ENCODE measurements around the gene LPP.
A peak's percentile ranks its signal among the peaks of the same experiment; 100 is the strongest.

Gene LPP

DNA sequence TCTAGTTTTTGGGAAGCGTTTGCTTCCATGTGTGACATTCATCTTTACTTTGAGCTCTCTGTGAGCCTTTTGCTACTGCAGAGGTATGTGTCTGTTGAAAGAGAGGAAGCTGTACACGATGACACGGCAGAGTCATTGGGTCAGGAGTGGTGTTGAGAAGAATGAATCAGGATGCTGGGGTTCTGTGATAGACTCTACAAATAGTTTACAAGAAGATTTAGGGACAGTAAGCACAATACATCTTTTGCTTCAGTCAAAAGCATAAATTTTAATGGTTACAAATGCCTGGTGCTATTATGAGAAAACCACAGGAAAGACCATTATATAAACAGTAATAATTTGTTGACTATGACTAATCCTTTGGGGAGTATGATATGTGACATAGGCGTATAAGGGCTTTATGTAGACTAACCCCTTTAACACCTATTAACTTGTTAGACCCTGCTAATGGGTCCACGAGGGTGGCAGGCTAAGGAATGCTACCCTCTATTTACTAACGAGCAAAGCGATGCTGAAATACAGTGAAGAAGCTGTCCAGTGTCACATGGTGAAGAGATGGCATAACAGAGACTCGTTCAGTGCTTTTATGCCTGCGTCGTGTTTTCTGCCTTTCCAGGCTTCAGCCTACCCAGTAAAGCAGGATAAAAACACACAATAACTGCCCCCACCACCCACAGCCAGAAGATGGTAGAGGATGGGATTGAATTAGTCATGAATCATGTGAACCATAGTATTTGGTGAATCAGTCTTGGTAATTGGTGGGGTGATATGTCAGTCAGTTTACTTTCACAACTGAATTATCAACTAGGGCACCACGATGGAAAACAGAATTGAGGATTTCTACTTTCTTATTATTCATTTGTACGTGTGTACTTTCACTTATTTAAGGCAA lies 118.8 kb downstream of the LPP start:
- in situ Hi-C loops (cut with HindIII; ENCODE audit: low pct_unique_long_range_greater_than_20kb, low sequenced_read_pairs) = no loop called here
- no peak for DNase-seq (ENCODE audit: low read depth in 1 of 2, low spot score in 1 of 2)
- TF ChIP-seq JUND (IDR thresholded peaks at IDR 0.05; ENCODE audit: low read depth) = no peak

GRCh38 chr3:188274249-188274915 lies 120.4 kb downstream of the LPP start:
- in situ Hi-C loops (cut with HindIII; ENCODE audit: low pct_unique_long_range_greater_than_20kb, low sequenced_read_pairs) = no loop called here
- DNase-seq (ENCODE audit: low read depth in 1 of 2, low spot score in 1 of 2) = no peak

DNA sequence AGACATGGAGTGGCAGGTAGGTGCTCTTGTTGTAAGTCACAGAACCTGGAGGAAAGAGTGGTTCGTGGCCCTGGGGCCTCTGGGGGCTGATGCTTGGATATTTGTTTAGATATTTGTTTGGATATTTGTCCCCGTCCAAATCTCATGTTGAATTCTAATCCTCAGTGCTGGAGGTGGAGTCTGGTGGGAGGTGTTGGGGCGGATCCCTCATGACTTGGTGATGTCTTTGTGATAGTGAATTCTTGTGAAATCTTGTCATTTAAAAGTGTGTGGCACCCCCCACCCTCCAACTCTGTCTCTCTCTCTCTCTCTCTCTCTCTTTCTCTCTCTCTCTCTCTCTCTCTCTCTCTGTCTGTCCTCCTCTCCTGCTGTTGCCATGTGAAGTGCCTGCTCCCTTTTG lies 122.4 kb downstream of the LPP start:
- in situ Hi-C loops (cut with HindIII; ENCODE audit: low pct_unique_long_range_greater_than_20kb, low sequenced_read_pairs) = loop anchor here (25.0 kb wide), 1 partner anchor 539 kb away; the partner anchor contains the start of gene BCL6
- TF ChIP-seq JUND (IDR thresholded peaks at IDR 0.05; ENCODE audit: low read depth) = no peak
- no peak for DNase-seq (ENCODE audit: low read depth in 1 of 2, low spot score in 1 of 2)

More at GRCh38 chr3:188274249-188274915, 120.4 kb downstream of the LPP start:
- no peak for TF ChIP-seq JUND (IDR thresholded peaks at IDR 0.05; ENCODE audit: low read depth)

GRCh38 chr3:188278717-188279324 lies 124.9 kb downstream of the LPP start:
- TF ChIP-seq JUND (IDR thresholded peaks at IDR 0.05; ENCODE audit: low read depth) = no peak
- no peak for DNase-seq (ENCODE audit: low read depth in 1 of 2, low spot score in 1 of 2)
- in situ Hi-C loops (cut with HindIII; ENCODE audit: low pct_unique_long_range_greater_than_20kb, low sequenced_read_pairs) = loop anchor here (25.0 kb wide), 1 partner anchor 542 kb away; the partner anchor contains the start of gene BCL6

- peak in 1 of 2 experiments; percentile 69 for DNase-seq (ENCODE audit: low read depth in 1 of 2, low spot score in 1 of 2)
- in situ Hi-C loops (cut with HindIII; ENCODE audit: low pct_unique_long_range_greater_than_20kb, low sequenced_read_pairs) = loop anchor here (25.0 kb wide), 1 partner anchor 542 kb away; the partner anchor contains the start of gene BCL6
- TF ChIP-seq JUND (IDR thresholded peaks at IDR 0.05; ENCODE audit: low read depth) = no peak
Measured at GRCh38 chr3:188279502-188280335, 125.8 kb downstream of the LPP start.

GRCh38 chr3:188280627-188281026 lies 126.7 kb downstream of the LPP start:
- no peak for DNase-seq (ENCODE audit: low read depth in 1 of 2, low spot score in 1 of 2)
- no peak for TF ChIP-seq JUND (IDR thresholded peaks at IDR 0.05; ENCODE audit: low read depth)
- in situ Hi-C loops (cut with HindIII; ENCODE audit: low pct_unique_long_range_greater_than_20kb, low sequenced_read_pairs) = loop anchor here (25.0 kb wide), 1 partner anchor 543 kb away; the partner anchor contains the start of gene BCL6

GRCh38 chr3:188282871-188283270 lies 128.9 kb downstream of the LPP start:
- peak in 1 of 2 experiments; percentile 80 for DNase-seq (ENCODE audit: low read depth in 1 of 2, low spot score in 1 of 2)
- in situ Hi-C loops (cut with HindIII; ENCODE audit: low pct_unique_long_range_greater_than_20kb, low sequenced_read_pairs) = loop anchor here (25.0 kb wide), 1 partner anchor 546 kb away; the partner anchor contains the start of gene BCL6
- TF ChIP-seq JUND (IDR thresholded peaks at IDR 0.05; ENCODE audit: low read depth) = no peak

DNA sequence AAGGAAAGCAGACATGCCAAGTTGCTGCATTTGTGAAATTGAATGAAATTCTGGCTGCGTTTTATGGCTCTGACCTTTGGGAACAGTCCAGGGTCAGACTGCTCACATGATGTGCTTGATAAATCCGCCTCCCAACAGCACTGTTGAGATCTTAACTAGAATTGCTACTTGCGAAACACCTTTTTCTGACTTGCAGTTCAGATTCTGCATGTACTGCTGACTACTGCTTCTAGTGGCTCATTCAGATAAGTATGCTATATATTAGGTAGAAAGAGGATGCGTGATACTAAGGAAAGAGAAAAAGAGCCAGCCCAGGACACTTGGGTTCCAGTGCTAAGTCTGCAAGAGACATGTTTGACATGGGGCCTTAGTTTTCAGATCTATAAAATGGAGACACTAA lies 129.4 kb downstream of the LPP start:
- peak; percentile 66; the same call in 1 of the 2 replicates for TF ChIP-seq JUND (IDR thresholded peaks at IDR 0.05; ENCODE audit: low read depth)
- in situ Hi-C loops (cut with HindIII; ENCODE audit: low pct_unique_long_range_greater_than_20kb, low sequenced_read_pairs) = loop anchor here (25.0 kb wide), 1 partner anchor 546 kb away; the partner anchor contains the start of gene BCL6
- peak in 1 of 2 experiments; percentile 86 for DNase-seq (ENCODE audit: low read depth in 1 of 2, low spot score in 1 of 2)

- no peak for DNase-seq (ENCODE audit: low read depth in 1 of 2, low spot score in 1 of 2)
- in situ Hi-C loops (cut with HindIII; ENCODE audit: low pct_unique_long_range_greater_than_20kb, low sequenced_read_pairs) = loop anchor here (25.0 kb wide), 1 partner anchor 547 kb away; the partner anchor contains the start of gene BCL6
- no peak for TF ChIP-seq JUND (IDR thresholded peaks at IDR 0.05; ENCODE audit: low read depth)
Measured at GRCh38 chr3:188284455-188285212, 130.7 kb downstream of the LPP start.

DNA sequence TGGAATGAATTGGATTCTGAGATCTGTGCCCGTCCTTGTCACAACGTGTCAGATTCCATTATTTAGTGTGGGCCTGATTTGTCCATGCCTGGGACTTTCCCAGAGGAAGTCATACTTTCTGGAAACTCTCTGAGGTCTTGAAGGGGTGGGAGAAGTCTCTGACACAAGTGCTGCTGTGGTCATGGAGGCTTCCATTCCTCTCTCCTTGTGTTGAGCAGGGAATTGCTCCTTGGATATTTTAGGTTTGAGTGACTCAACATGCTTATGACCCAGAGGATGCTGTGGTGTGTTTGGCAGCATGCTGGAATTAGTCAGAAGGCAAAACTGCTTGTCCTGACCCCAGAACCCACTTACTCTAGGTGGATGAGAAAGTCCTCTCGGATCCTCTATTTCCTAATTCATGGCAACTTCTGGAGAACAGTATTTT lies 132.1 kb downstream of the LPP start:
- DNase-seq (ENCODE audit: low read depth in 1 of 2, low spot score in 1 of 2) = no peak
- in situ Hi-C loops (cut with HindIII; ENCODE audit: low pct_unique_long_range_greater_than_20kb, low sequenced_read_pairs) = loop anchor here (25.0 kb wide), 1 partner anchor 549 kb away; the partner anchor contains the start of gene BCL6
- no peak for TF ChIP-seq JUND (IDR thresholded peaks at IDR 0.05; ENCODE audit: low read depth)

GRCh38 chr3:188287339-188287738 lies 133.4 kb downstream of the LPP start:
- in situ Hi-C loops (cut with HindIII; ENCODE audit: low pct_unique_long_range_greater_than_20kb, low sequenced_read_pairs) = loop anchor here (25.0 kb wide), 1 partner anchor 550 kb away; the partner anchor contains the start of gene BCL6
- no peak for DNase-seq (ENCODE audit: low read depth in 1 of 2, low spot score in 1 of 2)
- TF ChIP-seq JUND (IDR thresholded peaks at IDR 0.05; ENCODE audit: low read depth) = no peak
